ENCODE results near the gene LRRC74B.
"Not testable (repeated sequence)": the region's sequence is repeated elsewhere in the genome, so short reads cannot be mapped to it uniquely, and the experiment has no call there.

LRRC74B gene

DNA sequence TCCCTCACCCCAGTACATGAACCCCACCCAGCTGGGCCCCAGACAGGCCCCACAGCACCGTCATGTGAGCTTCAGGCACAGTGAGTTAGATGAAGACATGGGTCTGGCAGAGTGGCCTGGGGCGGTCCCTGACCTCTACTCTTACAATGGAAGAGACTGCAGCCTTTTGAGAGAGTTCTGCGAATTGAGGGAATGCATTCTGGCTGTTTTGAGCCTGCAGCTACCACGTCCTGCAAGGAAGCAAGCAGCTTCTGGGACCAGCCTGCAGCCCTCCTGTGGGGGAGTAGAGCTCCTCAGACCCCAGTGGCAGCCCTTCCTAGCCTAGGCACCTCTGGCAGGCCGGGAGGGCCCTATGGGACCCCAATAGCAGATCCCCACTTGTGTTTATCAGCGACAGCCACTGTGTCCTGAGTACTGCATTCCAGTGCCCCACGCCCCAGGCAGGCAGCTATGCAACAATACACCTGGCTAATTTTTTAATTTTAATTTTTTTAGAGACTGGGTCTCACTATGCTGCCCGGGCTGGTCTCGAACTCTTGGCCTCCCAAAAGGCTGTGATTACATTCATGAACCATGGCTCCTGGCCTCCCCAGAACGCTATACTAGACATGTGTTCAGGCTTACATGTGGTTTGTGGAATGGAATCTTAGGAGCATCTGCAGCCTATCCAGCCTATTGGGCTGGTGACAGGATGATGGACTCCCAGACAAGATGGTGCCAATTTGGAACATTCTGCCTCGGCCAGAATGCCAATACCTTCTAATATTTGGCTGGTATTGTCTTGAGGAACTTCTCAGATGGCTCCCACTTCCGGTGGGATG, 12.7 kb upstream of the LRRC74B start:
- DNase-seq, result no peak

DNA sequence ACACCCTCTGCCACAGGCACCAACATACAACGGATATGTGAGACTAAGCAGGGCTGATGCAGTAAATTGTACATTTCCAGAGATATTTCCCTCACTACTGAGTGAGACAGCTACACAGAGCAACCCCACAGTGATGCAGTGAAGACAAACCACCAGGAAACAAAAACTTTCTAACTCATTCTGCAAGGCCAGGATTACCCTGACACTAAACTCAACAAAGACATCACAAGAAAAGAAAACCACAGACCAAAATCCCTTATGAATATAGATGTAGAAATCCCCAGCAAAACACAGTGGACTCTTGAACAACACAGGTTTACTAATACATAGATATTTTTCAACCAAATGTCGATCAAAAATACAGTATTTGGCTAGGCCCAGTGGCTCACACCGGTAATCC, 11.9 kb upstream of the LRRC74B start:
- DNase-seq, result no peak

DNA sequence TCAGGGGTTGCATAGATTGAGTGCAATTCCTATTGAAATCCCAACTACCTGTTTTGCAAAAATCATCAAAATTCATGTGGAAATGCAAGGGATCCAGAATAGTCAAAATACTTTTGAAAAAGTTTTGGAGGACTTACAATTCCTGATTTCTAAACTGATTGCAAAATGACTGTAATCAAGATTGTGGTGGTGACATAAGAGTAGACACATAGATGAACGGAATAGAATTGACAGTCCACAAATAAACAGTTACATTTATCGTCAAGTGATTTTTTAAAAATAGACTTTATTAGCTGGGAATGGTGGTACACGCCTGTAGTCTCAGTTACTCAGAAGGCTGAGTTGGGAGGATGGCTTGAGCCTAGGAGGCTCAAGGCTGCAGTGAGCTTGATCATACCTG, 10.8 kb upstream of the LRRC74B start:
- no peak for DNase-seq

DNA sequence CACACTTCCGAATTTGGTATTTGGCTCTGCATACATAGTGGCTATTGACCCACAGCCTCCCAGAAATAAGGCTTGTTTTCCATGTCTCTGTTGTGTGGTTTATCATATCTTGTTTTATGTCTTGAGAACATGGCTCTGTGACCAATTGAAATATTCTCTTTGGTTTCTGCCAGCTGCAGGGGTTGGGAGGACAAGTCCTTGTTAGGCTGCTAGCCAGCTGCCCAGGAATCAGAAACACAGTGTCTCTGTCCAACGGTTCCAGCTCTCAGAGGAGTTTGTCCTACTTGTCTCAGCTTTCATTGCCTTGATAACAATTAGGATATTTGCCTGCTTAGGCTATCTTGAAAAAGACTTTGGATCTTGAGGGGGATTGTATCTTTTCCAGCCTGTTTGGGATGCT, 7.3 kb upstream of the LRRC74B start:
- DNase-seq, result no peak

DNA sequence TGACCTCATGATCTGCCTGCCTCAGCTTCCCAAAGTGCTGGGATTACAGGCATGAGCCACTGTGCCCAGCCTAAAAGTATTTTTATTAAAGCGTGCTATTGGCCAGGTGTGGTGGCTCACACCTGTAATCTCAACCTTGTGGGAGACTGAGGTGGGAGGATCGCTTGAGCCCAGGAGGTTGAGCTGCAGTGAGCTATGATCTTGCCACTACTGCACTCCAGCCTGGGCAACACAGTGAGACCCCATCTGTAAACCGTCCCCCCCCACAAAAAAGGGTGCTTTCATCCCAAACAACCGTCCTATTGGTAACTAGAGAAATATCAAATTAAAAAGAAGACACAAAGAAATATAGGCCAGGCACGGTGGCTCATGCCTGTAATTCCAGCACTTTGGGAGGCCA, 6.6 kb upstream of the LRRC74B start:
- not testable (repeated sequence) for DNase-seq

DNA sequence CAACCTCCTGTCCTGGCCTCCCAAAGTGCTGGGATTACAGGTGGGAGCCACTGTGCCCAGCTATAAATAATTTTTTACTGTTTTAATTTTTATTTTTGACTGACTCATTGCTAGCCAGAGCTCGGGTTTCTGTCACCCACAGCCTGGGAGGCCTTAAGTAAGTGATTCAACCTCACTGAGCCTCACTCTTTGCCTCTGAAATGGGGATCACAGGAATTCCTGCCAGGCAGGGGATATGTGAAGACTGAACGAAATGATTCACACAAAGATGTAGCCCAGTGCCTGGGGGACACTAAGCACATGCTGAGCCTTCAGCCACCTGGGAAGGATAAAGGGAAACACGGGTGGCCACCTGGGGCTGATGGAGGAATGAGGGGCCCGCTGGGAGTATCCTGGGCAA, 3.8 kb upstream of the LRRC74B start:
- no peak for DNase-seq

DNA sequence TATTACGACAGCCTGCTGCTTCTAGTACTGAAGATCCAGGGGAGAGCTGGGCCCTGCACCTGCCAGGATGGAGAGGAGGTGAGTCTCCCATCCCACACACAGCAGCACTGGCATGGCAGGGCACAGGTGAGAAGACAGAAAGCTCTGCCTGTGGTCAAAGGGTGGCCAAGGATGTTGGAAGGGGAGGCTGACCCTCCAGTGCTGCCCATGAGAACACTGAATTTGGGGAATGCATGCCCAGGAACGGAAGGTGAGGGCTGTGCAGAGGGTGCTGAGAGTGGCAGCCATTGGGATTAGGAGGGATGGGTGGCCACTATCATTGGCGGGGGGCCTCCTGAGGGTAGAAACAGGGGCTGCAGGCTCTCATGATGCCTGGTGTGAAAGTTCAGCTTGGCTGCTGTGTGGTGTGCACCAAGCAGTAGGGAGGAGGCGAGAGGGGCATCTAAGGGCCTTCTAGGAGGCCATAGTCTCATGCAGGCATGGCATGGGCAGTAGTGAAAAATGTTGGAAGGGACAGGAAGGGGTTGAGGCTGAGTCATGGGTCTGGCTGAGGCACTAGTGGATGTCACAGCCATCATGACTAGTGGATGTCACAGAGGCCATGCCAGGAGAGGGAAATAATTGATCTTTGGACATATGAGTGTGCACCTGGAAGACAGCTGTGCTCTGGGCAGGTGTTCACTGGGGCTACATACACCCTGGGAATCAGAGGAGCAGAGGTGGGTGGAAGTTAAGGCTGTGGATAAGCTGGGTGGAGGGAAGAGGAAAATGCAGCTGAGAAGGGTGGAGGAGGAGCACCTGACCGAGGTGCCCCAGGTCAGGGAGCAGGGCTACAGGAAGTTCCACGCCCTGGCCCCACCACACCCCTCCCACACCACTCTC, 2.5 kb upstream of the LRRC74B start:
- DNase-seq, result no peak

DNA sequence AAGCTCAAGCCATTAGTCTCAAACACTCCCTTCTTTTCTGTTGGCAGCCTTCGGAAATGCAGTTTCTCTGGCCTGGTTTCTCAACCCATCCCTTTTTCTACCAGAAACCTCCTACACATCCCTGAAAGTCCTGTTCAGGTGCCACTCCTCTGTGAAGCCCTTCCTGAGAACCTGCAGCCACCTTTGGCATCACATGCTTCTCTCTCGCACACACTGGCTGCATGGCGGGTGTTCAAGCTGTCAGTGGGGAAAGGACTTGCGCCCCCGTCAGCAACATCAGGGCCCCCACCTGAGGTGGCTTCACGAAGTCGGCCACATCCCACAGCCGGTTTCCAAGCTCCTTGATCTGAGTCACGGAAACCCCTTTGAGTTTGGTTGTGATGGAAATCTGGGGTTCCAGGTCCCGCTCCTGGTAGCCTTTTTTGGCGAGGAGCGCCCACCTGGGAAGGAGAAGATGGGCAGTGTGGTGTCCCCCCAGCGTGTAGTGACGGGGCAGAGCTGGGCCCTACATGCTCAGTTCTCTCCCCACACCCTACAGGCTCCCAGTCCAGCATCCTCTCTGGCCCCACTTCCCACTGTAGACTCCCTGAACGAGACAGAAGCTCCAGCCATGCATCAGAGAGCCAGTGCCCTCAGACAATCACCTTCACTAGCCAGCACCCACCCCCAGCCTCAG, 1.7 kb upstream of the LRRC74B start:
- no peak for DNase-seq

DNA sequence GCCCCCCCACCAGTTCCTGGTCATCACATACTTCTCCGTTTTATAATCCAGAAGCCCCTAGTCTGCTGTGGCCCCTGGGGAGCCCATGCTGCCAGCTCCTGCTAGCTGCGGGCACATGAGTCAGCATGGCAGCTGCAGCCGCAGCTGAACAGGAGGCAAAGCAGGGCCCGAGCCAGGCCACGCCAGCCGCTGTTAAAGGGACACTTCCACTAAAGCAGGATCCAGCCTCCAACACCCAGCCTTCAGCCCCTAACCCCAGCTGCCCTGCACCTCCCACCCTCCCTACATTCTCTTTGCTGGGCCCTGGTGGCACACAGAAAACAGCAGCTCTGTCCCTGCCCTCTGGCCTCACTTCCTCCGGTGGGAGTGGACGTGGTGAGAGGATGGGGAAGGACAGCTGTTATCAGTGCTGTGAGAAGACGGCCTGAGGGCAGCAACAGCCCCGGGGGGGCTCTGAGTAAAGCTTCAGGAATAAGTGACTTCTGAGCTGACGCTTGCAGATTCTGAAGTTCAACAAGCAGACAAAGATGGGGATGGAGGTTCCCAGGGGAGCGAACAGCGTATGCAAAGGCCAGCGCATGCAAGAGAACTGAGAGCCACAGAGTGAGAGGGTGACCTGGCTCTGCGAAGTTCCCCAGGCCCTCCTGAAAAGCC, 688 bp upstream of the LRRC74B start:
- DNase-seq, result no peak

DNA sequence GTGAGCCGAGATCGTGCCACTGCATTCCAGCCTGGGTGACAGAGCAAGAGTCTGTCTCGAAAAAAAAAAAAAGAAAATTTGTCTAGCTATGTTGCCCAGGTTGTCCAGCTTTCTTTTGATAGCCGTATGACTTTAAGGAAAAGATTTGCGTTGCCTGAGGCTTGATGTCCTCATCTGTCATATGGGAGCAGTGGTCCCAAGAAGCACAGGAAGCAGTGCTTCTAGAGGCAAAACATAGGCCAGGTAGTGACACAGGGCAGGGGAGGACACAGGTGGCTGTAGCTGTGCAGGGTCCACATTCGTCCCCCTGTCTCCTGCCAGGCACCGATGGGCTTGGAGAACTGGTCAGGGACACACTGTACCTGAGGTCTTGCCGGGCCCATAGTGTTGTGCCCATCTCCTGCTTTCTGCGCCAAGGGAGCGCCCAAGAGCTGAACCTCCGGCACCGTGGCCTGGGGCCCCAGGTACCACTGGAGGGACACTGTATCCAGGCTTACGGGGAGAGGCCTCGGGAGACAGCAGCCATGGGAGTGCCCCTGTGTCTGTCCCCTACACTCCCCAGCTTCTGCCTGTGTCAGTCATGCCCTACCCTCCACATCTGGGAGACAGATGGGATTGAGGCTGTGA, 1.4 kb downstream of the LRRC74B start:
- no peak for DNase-seq

DNA sequence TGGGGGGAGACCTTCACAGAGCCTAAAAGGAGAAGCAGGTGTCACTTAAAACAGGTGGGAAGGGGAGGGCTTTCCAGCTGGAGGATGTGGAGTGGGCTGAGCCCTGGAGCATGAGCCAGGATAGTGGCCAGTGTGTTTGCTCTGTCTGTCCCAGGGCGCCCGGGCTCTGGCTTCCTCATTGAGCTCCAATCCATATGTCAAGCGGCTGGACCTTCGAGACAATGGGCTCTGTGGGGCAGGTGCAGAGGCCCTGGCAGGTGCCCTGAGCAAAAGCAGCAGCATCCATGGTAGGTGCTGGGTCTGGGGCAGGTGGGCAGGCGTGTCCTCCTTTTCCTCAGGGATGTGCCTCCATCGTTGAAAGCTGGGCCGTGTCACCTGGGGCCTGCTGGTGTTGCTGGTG, 2.0 kb downstream of the LRRC74B start:
- no peak for DNase-seq

DNA sequence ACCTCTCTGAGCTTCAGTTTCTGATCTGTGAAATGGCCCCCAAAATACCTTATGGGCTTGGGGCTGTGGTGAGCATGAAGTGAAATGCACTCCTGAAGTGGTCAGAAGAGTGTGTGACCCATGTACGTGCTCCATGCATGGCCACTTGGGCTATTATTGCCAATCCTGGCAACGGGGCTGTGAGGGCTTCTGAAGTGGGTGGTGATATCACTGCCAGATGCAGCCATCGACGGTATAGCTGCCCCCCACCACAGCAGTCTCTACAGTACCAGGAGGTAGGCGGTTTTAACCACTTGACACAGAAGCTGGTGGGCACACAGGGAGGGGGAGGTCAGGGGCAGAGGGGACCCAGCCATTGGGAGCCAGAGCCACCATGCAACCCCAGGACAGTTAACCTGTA, 2.7 kb downstream of the LRRC74B start:
- not testable (repeated sequence) for DNase-seq

DNA sequence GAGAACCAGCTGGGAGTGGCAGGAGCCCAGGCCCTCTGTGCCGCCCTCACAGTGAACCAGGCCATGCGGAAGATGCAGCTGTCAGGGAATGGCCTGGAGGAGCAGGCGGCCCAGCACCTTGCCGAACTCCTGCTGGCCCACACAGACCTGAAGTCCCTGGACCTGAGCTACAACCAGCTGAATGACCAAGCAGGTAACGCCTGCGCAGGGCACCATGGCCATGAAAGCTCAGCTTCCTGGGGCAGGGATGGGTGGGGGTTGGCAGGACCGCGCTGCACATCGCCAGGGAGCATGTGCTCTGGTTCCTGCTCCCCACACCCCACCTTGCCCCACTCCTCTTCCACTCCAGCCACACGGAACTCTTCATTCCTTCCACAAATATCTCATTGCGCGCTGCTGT, 3.2 kb downstream of the LRRC74B start:
- DNase-seq, result not testable (repeated sequence)

DNA sequence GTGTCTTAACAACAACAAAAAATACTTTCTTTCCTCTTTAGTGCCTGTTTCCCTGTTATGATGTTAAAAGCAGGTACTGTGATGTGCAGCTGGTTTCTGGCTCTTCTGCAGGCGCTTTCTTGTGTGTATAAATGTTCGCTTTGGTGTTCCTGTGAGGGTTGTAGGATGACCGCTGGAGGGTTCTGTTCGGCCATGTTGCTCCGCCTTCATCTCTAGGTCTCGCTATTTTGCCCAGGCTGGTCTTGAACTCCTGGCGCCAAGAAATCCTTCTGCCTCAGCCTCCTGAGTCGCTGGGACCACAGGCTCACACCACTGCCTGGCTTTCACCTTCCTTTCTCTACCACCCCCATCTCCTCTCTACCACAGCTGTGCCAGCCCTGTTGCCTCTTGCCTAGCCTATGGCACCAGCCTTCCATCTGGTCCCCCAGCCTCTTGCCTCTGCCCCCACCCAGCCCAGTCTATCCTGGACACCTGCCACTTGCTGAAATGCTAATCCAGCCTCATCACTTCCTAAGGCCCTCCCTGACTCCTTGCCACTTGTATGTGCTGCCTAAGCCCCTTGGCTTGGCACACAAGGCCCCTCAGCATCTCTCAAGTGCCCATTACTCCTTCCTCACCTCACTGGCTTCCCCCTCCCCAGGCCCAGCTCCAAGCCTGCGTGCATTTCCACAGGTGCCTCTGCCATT, 5.5 kb downstream of the LRRC74B start:
- DNase-seq, result no peak

DNA sequence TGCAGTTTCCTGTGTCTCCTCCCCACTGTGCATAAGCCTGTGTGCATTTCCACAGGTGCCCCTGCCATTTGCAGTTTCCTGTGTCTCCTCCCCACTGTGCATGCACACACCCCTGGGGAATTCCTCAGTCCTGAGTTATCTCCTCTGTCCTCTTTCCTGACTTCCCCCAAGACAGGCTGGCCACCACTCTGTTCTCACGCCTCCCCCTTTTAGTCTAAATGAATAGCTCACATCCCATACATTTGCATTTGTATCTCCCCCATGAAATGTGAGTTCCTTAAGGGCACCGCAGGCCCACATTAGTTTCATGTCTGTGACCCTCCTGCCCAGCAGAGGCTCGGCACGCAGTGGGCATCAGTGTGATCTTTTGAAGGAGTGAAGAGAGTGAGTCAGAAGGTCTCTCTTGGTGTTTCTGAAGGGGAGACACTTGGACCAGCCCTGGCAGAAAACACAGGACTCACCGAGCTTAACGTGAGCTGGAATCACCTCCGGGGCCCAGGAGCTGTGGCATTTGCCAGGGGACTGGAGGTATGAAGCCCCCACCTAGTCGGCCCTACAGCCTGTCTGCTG, 6.2 kb downstream of the LRRC74B start:
- DNase-seq, result no peak

DNA sequence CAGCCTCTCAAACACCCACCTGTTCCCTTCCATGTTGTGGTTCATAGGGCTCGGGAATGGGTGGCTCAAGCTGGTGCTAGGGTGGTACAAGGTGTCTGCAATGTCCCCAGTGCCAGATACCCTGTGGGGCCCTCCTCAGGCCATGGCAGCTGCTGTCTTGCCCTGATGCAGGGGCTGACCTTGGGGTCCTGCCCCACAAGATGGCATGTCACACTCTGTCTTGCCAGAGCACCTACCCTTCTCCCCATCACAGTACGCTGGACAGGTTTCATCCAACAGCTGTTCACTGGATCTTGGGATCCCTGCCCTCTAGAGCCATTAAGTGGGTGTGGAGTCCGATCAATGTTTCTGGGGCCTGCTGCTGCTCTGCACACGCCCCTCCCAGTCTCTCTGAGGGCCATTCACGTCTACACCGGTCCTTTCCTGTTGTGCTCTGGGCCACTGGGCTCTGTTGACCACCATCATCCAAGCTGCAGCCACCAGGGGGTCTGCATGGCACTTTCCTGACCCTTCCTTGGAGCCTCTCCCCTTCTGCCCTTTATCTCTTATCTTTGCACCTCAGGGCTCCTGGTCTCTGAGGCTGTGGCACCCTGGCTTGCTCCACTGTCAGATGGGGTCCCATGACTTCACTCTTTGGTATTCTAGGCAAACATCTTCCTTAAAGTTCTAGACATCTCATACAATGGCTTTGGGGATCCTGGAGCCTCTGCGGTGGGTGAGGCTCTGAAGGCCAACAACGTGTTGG, 7.1 kb downstream of the LRRC74B start:
- no peak for DNase-seq

DNA sequence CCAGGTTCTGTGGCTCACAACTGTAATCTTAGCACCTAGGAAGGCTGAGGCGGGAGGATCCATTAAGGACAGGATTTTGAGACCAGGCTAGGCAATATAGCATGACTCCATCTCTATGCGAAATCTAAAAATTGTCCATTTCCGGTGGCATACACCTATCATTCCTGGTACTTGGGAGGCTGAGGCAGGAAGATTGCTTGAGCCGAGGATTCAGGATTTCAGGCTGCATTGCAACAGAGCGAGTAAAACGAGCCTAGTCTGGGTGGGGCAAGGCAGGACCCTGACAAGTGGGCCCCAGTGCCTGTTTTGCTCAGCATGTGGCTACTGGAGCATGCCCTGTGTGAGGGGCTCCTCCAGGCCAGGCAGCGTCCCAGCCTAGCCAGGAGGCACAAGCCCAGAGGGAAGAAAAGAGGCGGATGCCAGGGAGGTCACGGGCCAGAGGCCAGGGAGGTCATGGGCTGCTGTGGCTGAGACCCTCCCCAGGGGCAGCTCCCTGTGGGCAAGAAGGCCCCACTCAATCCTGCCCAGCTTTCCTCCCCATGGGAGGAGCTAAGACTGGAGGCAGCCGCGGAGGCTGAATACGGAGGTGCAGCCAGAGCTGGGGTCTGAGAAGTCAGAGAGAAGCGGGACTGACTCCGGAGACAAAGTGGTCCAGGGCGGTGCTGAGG, 8.4 kb downstream of the LRRC74B start:
- no peak for DNase-seq

DNA sequence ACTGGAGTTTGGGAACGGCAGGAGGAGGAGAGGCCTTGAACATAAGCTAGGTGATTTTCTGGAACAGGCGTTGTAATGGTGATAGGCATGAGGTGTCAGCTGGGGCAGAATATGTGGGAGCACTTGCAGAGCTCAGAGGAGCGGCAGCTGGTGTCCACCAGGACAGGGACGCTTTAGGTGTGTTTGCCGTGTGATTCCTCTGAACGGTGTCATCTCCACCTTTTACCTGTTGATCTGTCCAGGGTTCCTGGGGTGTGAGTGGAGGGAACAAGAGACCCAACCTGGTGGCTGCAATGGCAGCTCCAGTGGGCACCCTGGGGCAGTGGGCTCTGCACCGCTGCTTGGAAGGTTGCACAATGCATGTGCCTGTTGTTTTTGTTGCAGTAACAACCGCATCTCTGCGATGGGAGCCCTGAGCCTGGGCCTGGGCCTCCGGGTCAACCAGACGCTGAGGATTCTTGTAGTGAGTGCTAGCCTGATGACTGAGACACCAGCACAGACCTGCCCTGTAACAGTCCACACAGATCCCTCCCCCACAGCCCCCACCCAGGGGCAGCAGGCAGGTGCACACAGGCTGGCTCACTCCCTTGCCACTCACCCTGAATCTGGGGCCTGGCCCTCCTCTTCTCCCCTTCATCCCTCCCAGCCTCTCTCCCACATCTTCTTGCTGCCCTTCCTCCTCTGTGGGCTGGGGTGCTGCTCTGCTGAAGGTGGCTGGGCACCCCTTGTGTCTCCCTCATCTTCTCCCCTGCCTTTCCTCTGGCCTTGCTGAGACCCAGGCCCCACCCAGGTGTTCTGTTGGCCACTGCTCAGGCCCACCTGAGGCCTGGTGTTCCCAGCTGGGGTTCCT, 9.2 kb downstream of the LRRC74B start:
- no peak for DNase-seq

DNA sequence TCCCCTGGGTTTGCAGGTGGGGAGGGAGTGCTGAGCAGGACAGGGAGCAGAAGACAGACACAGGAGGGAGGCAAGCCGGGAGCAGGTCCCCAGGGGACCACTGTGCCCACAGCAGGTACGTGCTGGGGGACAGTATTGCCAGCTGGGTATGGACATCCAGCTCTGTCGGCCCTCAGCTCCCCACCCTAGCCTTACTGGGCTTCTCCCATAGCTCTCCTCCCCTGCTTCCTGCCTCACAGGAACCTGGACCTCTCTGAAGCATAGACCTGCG, 9.8 kb downstream of the LRRC74B start:
- DNase-seq, result no peak

DNA sequence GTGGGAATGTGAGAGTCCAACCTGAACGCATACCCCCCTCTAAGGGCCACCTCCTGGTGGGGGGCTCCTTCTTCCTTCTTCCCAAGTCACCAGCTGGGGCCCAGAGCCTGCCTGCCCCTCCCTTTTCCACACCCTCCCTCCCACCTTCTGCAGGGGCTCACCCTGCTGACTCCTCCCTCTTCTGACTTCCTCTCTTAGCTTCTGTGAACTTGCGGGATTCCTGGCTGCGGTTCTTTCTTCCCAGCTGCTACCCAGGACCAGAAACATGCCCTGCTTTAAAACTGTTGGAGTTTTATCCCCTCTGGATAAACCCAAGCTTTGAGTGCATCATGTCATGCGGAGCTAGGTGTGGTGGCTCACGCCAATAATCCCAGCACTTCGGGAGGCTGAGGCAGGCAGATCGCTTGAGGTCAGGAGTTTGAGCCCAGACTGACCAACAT, 10.2 kb downstream of the LRRC74B start:
- DNase-seq, result no peak
